IPS-20b (cell line): ENCODE measurements around the gene FKBP2.

ENCODE experiments used
- H3K27ac ChIP-seq: one replicate; pipeline ENCODE4 v1.5.1; 2013; ENCODE audit warnings: low read length
- H3K27me3 ChIP-seq: 2 replicates; pipeline ENCODE4 v1.6.1; 2013; ENCODE audit warnings: mild to moderate bottlenecking, low read length, inconsistent platforms; ENCODE audit not compliant: insufficient read depth
- H3K36me3 ChIP-seq: 2 replicates; pipeline ENCODE4 v1.6.1; 2013; ENCODE audit warnings: low read depth, mild to moderate bottlenecking, inconsistent platforms, low read length, moderate library complexity; ENCODE audit not compliant: insufficient read depth
- H3K4me1 ChIP-seq: 2 replicates; pipeline ENCODE4 v1.6.1; 2013; ENCODE audit warnings: mild to moderate bottlenecking, control low read depth, inconsistent platforms, low read length, moderate library complexity; ENCODE audit not compliant: insufficient read depth
- H3K4me3 ChIP-seq: 2 replicates; pipeline ENCODE4 v1.5.1; 2013; ENCODE audit warnings: mild to moderate bottlenecking, low read length, inconsistent platforms
- H3K9ac ChIP-seq: 2 replicates; pipeline ENCODE4 v1.6.1; 2013; ENCODE audit warnings: low read depth, mild to moderate bottlenecking, inconsistent platforms, low read length, moderate library complexity
- H3K9me3 ChIP-seq: 2 replicates; pipeline ENCODE4 v1.6.1; 2013; ENCODE audit warnings: mild to moderate bottlenecking, low read depth, low read length, inconsistent platforms; ENCODE audit not compliant: insufficient read depth

Gene FKBP2

DNA sequence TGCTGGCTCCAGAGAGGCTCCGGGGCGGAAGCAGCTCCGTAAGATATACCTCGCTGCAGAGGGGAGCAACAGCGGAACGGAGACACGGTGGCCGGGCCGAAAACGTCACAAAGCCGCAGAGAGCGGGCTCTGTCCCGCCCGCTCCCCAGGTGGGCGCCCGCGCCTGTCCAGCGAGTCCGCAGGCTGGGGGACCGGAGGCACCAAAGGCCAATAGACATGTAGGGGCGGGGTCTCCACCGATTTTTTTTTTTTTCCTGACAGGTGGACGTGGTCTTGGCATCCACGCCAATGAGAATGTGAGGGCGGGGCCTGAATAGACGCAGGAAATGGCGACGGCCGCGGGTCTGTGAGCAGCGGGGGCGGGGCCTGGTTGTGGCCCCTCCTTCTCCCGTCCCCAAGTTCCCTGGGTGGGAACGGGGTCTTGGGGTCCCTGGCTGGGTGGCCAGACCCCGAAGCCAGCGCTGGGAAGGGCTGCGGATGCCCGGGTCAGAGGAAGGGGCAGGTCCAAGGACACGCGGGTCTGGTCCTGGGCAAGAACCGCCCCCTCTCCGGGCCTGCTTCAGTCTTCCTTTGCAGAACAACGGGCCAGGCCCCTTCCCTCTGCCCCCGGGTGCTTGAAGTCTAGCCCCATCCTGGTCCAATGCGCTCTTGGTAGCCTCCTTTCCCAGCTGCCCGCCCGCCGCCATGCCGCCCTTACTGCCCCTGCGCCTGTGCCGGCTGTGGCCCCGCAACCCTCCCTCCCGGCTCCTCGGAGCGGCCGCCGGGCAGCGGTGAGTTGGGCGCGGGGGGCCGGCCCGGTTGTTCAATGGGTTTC is 10.5 kb upstream of the FKBP2 start, which contains the start of gene DNAJC4:
Gene DNAJC4, plus strand, starts transcription at position 378 of the 814 bp plus-strand sequence. Its CDS starts 307 bp downstream, at position 685.
- H3K9me3 ChIP-seq: no peaks in the 10 kb centered on the region
- H3K9ac ChIP-seq: peak within 1 kb of the TSS; percentile 75; the same call in 1 of the 2 replicates
- no peak within 1 kb of the TSS for H3K27ac ChIP-seq
- H3K36me3 ChIP-seq: no peaks in the 10 kb centered on the region
- H3K4me3 ChIP-seq: peak within 1 kb of the TSS; percentile 90
- H3K27me3 ChIP-seq: peaks cover 31% of the 10 kb centered on the region
- peaks cover 13% of the 10 kb centered on the region for H3K4me1 ChIP-seq

DNA sequence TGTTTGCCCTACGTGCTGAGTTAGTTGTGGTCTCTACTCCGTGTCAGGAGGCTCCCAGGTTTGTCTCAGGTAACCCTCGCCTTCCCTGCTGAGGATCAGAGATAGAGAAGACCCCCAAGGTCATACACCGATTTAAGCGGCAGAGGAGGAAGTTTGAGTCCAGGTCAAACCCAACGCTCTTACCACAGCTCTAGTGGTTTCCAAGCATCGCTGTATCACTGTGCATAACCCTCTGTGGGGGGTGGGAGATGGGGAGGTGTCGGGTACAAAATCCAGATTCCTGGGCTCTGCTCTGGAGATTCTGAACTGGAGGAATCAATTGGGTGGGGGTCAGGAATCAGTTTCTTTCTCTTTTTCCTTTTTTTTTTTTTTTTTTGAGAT is 9.9 kb upstream of the FKBP2 start:
- peaks cover 13% of the 10 kb centered on the region for H3K4me1 ChIP-seq
- H3K36me3 ChIP-seq: no peaks in the 10 kb centered on the region
- no peaks in the 10 kb centered on the region for H3K9me3 ChIP-seq
- no peak overlapping the region for H3K27ac ChIP-seq
- H3K9ac ChIP-seq: peak overlapping the region; percentile 75; the same call in 1 of the 2 replicates
- H3K27me3 ChIP-seq: peaks cover 32% of the 10 kb centered on the region
- peak overlapping the region; percentile 90 for H3K4me3 ChIP-seq

DNA sequence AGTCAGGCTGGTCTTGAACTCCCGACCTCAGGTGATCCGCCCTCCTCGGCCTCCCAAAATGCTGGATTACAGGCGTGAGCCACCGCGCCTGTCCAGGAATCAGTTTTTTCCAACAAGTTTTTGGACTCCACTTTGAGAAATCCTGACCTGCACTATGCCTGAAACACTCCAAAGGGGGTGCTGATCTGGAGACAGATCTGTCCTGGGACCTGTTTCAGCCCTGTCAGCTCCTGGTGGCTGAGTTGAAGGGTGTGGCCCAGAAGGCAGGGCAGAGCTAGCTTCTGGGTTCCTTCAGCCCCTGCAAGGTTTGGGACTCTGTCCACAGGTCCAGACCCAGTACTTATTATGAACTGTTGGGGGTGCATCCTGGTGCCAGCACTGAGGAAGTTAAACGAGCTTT is 9.3 kb upstream of the FKBP2 start:
- Histone ChIP-seq H3K9ac (no peak overlapping the region), H3K9me3 (no peaks in the 10 kb centered on the region), H3K4me1 (peaks cover 11% of the 10 kb centered on the region), H3K27me3 (peaks cover 32% of the 10 kb centered on the region), H3K36me3 (no peaks in the 10 kb centered on the region), H3K4me3 (no peak overlapping the region), H3K27ac (no peak overlapping the region)

DNA sequence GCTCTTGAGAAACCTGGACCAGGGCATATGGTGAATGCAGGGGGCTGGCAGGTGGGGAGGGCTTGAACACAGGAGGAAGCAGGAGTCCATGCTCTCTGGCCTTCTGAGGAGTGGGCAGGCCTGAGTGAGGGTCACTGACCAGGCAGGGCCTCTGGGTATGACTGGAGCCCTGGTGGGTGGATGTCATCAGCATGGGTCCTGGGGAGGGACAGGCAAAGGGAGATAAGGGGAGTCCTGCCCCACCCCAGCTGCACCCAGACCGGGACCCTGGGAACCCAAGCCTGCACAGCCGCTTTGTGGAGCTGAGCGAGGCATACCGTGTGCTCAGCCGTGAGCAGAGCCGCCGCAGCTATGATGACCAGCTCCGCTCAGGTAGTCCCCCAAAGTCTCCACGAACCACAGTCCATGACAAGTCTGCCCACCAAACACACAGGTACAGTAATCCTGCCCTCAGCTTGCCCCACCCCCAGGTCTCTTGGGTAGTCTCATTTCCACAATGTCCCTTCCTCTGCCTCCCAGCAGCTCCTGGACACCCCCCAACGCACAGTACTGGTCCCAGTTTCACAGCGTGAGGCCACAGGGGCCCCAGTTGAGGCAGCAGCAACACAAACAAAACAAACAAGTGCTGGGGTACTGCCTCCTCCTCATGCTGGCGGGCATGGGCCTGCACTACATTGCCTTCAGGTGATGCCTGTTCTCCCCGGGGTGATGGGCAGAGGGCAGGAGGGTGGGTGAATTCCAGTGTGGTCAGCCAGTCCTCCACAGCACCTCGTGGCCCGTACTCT is 8.5 kb upstream of the FKBP2 start:
- Histone ChIP-seq H3K9me3 (no peaks in the 10 kb centered on the region), H3K27ac (no peak overlapping the region), H3K27me3 (peaks cover 32% of the 10 kb centered on the region), H3K4me3 (no peak overlapping the region), H3K9ac (no peak overlapping the region), H3K4me1 (peaks cover 3% of the 10 kb centered on the region), H3K36me3 (no peaks in the 10 kb centered on the region)

DNA sequence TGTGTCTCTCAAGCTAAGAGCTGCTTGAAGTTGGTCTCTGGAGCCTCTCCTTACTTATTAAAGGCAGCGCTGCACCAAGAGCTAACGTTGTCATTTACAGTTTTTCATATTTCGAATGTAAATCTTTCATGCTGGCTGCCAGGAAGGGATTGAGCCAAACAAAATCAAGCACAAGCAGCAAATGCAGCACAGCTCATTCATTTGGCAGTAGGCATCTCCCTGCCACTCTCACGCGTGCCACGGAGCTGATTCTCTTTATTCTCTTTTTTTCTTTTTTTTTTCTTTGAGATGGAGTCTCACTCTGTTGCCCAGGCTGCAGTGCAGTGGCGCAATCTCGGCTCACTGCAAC is 8.0 kb upstream of the FKBP2 start:
- Histone ChIP-seq H3K4me3 (no peak overlapping the region), H3K27ac (no peak overlapping the region), H3K36me3 (peaks cover 4% of the 10 kb centered on the region; the same call in 1 of the 2 replicates), H3K27me3 (peaks cover 32% of the 10 kb centered on the region), H3K9me3 (no peaks in the 10 kb centered on the region), H3K9ac (no peak overlapping the region), H3K4me1 (peaks cover 3% of the 10 kb centered on the region)

DNA sequence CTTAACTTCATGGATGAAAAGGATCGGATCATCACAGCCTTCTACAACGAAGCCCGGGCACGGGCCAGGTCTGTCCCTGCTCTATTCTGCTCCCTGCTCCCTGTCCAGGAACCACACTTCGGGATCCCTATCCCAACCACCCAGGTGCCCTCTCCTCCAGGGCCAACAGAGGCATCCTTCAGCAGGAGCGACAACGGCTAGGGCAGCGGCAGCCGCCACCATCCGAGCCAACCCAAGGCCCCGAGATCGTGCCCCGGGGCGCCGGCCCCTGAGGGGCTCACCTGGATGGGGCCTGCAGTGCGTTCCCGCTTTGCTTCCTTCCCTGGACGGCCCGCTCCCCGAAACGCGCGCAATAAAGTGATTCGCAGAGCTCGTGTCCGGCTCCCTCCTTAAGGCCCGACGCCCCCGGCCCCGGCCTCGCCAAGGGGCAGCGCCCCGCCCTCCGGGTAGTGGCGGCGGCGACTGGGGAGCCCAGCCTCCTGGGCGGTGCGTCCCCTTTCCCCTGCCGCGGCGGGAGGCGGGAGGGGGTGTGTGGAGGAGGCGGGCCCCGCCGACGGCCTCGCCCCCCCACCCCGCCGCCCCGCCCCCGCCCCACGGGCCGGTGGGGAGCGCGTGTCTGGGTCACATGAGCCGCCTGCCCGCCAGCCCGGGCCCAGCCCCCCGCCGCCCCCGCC is 6.8 kb upstream of the FKBP2 start, which contains the start of gene VEGFB:
Gene VEGFB, plus strand, starts transcription at position 672 of the 674 bp plus-strand sequence. CDS start 250 bp downstream, outside the sequence.
- no peak within 1 kb of the TSS for H3K27ac ChIP-seq
- H3K36me3 ChIP-seq: peaks cover 13% of the 10 kb centered on the region
- H3K4me1 ChIP-seq: peaks cover 3% of the 10 kb centered on the region
- no peaks in the 10 kb centered on the region for H3K9me3 ChIP-seq
- peaks cover 32% of the 10 kb centered on the region for H3K27me3 ChIP-seq
- peak within 1 kb of the TSS; percentile 72 for H3K4me3 ChIP-seq
- H3K9ac ChIP-seq: peak within 1 kb of the TSS; percentile 53; the same call in 1 of the 2 replicates

DNA sequence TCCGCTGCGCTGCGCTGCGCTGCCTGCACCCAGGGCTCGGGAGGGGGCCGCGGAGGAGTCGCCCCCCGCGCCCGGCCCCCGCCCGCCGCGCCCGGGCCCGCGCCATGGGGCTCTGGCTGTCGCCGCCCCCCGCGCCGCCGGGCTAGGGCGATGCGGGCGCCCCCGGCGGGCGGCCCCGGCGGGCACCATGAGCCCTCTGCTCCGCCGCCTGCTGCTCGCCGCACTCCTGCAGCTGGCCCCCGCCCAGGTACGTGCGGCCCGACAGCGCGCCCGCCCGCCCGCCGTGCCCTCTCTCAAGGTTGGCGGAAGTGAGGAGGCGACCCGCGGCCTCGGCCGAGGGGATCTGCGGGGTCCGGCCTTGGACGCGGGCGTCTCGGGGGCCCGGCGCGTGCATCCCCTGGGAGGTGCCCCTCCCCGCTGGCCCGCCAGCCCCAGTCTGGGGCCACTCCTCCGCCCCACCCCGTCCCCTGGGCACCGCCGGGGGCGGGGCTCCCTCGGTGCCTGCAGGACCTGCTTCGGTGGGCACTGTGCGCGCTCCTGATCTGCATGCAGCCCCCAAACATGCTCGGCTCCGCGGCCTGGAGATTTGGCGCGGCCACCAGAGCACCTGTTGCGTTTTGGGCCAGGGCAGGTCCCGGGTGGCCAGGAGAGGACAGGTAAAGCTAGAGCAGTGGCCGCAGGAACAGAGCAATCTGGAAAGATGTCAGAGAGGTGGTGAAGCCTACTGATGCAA is 6.1 kb upstream of the FKBP2 start:
- Histone ChIP-seq H3K4me1 (peaks cover 1% of the 10 kb centered on the region; the same call in 1 of the 2 replicates), H3K36me3 (peaks cover 13% of the 10 kb centered on the region), H3K9ac (peak overlapping the region; percentile 48; the same call in 1 of the 2 replicates), H3K9me3 (no peaks in the 10 kb centered on the region), H3K4me3 (peak overlapping the region; percentile 71), H3K27me3 (peaks cover 32% of the 10 kb centered on the region), H3K27ac (no peak overlapping the region)

DNA sequence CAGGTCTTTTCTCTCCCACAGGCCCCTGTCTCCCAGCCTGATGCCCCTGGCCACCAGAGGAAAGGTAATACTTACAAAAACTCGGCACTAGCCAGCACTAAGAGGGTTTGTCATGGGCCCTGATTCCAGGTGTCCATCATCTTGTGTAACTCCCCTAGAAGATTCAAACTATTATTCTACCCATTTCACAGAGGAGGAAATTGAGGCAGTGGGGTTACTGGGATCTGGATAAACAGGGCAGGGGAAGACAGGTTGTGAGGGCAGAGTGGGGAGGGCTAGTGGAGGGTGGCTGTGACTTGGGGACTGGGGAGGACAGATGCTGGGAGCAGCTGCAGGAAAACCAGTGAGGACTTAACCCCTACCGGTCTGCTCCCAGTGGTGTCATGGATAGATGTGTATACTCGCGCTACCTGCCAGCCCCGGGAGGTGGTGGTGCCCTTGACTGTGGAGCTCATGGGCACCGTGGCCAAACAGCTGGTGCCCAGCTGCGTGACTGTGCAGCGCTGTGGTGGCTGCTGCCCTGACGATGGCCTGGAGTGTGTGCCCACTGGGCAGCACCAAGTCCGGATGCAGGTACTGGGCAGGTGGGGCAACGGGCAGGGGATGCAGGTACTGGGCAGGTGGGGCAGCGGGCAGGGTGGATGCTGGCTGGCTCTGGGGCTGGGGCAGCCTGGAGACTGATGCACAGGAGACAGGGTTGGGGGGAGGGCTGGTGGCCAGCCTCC is 5.3 kb upstream of the FKBP2 start:
- Histone ChIP-seq H3K4me1 (peaks cover 7% of the 10 kb centered on the region; the same call in 1 of the 2 replicates), H3K36me3 (peaks cover 13% of the 10 kb centered on the region), H3K27ac (no peak overlapping the region), H3K4me3 (peak overlapping the region; percentile 71), H3K27me3 (peaks cover 32% of the 10 kb centered on the region), H3K9ac (peak overlapping the region; percentile 48; the same call in 1 of the 2 replicates), H3K9me3 (no peaks in the 10 kb centered on the region)

DNA sequence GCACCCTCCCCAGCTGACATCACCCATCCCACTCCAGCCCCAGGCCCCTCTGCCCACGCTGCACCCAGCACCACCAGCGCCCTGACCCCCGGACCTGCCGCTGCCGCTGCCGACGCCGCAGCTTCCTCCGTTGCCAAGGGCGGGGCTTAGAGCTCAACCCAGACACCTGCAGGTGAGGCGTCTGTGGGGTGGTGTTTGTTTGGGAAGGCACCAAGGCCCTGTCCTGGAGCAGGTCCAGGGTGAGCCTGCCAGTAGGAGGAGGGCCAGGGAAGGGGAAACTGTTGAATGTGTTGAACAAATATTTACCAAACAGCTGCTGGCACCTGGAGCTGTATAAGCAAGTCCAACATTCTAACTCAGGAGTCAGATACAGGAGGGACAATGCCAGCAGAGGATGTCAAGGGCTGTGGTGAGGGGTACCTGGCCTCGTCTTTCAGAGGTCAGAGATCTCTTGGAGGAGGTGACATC is 3.4 kb upstream of the FKBP2 start:
- no peak overlapping the region for H3K9ac ChIP-seq
- H3K4me1 ChIP-seq: peaks cover 7% of the 10 kb centered on the region; the same call in 1 of the 2 replicates
- peaks cover 13% of the 10 kb centered on the region for H3K36me3 ChIP-seq

DNA sequence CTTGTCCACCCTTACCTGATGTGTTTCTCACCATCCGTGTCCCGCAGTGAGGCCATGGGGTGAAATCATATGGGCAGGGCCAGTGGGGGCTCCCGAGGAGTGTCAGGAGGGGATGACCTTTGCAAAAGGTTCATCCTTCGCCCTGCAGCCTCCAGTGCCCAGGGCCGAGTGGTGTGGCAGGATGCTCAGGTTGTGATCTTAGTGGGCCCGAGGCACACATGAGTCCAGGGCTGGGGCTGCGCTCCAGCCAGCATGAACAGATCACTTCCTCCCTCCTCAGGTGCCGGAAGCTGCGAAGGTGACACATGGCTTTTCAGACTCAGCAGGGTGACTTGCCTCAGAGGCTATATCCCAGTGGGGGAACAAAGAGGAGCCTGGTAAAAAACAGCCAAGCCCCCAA is 2.8 kb upstream of the FKBP2 start:
- no peaks in the 10 kb centered on the region for H3K9me3 ChIP-seq
- no peak overlapping the region for H3K4me3 ChIP-seq
- H3K9ac ChIP-seq: no peak overlapping the region
- peaks cover 15% of the 10 kb centered on the region for H3K27me3 ChIP-seq
- peaks cover 7% of the 10 kb centered on the region; the same call in 1 of the 2 replicates for H3K4me1 ChIP-seq
- H3K27ac ChIP-seq: no peak overlapping the region
- peaks cover 14% of the 10 kb centered on the region for H3K36me3 ChIP-seq

More for the DNA sequence above, 3.4 kb upstream of the FKBP2 start:
- Histone ChIP-seq H3K4me3 (no peak overlapping the region), H3K27ac (no peak overlapping the region), H3K9me3 (no peaks in the 10 kb centered on the region), H3K27me3 (peaks cover 20% of the 10 kb centered on the region)
